Adipocyte (in vitro differentiated cells): ENCODE results near the gene ZSWIM5.
A peak's percentile ranks its signal among the peaks of the same experiment; 100 is the strongest.
"Not testable (repeated sequence)": the region's sequence is repeated elsewhere in the genome, so short reads cannot be mapped to it uniquely, and the experiment has no call there.

Source experiments
- DNase-seq: peaks from one replicate; pipeline ENCODE4 v3.0.0-alpha.2; 2015; ENCODE audit warnings: low read depth
- H3K27me3 ChIP-seq: replicated peaks from 2 replicates; pipeline ENCODE4 v1.7.0; 2013; ENCODE audit warnings: mild to moderate bottlenecking, low read length, moderate library complexity; ENCODE audit not compliant: control insufficient read depth, insufficient read depth
- H3K36me3 ChIP-seq: 2 replicates; pipeline ENCODE4 v1.7.0; 2013; ENCODE audit warnings: low read length, mild to moderate bottlenecking, moderate library complexity; ENCODE audit not compliant: control insufficient read depth, insufficient read depth, severe bottlenecking
- H3K4me1 ChIP-seq: 2 replicates; pipeline ENCODE4 v1.7.0; 2013; ENCODE audit warnings: mild to moderate bottlenecking, low read length, moderate library complexity; ENCODE audit not compliant: control insufficient read depth, insufficient read depth
- H3K4me3 ChIP-seq: 2 replicates; pipeline ENCODE4 v1.7.0; 2013; ENCODE audit warnings: mild to moderate bottlenecking, low read length, moderate library complexity
- H3K9ac ChIP-seq: 2 replicates; pipeline ENCODE4 v1.7.0; 2013; ENCODE audit warnings: mild to moderate bottlenecking, low read length, moderate library complexity
- H3K9me3 ChIP-seq: 2 replicates; pipeline ENCODE4 v1.7.0; 2013; ENCODE audit warnings: mild to moderate bottlenecking, low read length, moderate library complexity; ENCODE audit not compliant: control insufficient read depth

The ZSWIM5 gene

GRCh38 chr1:45205910-45206721, at the start of gene ZSWIM5:
Gene ZSWIM5 (minus strand): TSS chr1:45206605. CDS start chr1:45206350, 255 bp downstream.
- Histone ChIP-seq H3K9ac (peak within 1 kb of the TSS; percentile 62), H3K4me1 (peaks cover 12% of the 10 kb centered on the region), H3K36me3 (no peaks in the 10 kb centered on the region), H3K27me3 (no peaks in the 10 kb centered on the region), H3K4me3 (peak within 1 kb of the TSS; percentile 86), H3K9me3 (no peaks in the 10 kb centered on the region)
- DNase-seq: peak; percentile 86

GRCh38 chr1:45254490-45254889, 48.1 kb upstream of the ZSWIM5 start:
- DNase-seq: no peak
- peaks cover 13% of the 10 kb centered on the region for H3K9me3 ChIP-seq
- H3K4me3 ChIP-seq: no peak overlapping the region
- H3K4me1 ChIP-seq: no peaks in the 10 kb centered on the region
- H3K36me3 ChIP-seq: no peaks in the 10 kb centered on the region
- H3K27me3 ChIP-seq: no peaks in the 10 kb centered on the region
- no peak overlapping the region for H3K9ac ChIP-seq

GRCh38 chr1:45250544-45250943, 44.1 kb upstream of the ZSWIM5 start:
- Histone ChIP-seq H3K4me1 (no peaks in the 10 kb centered on the region), H3K9me3 (no peaks in the 10 kb centered on the region), H3K27me3 (no peaks in the 10 kb centered on the region), H3K36me3 (no peaks in the 10 kb centered on the region), H3K4me3 (no peak overlapping the region), H3K9ac (no peak overlapping the region)
- no peak for DNase-seq

GRCh38 chr1:45248004-45248403, 41.6 kb upstream of the ZSWIM5 start:
- not testable (repeated sequence) for H3K36me3 ChIP-seq, DNase-seq, H3K27me3 ChIP-seq, H3K9ac ChIP-seq, H3K4me3 ChIP-seq, H3K4me1 ChIP-seq, H3K9me3 ChIP-seq

DNA sequence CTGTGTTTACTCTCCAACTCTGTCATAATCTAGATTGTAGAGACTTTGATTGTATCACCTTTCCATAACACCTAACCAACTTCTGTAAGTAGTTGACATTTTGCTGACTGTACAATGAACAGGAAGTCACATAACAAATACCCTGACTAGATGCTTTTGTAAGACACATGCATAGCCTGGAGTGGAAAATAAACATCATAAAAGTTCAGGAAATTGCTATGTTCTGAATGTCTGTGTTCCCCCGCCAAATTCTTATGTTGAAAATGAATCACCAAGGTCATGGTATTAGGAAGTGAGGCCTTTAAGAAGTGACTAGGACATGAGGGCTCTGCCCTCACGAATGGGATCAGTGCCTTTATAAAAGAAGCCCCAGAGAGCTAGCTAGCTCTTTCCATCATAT, 40.4 kb upstream of the ZSWIM5 start:
- Histone ChIP-seq H3K27me3 (no peaks in the 10 kb centered on the region), H3K9me3 (peaks cover 4% of the 10 kb centered on the region), H3K9ac (no peak overlapping the region), H3K4me3 (no peak overlapping the region), H3K36me3 (no peaks in the 10 kb centered on the region), H3K4me1 (no peaks in the 10 kb centered on the region)
- DNase-seq: peak; percentile 76

GRCh38 chr1:45246359-45246758, 40.0 kb upstream of the ZSWIM5 start:
- not testable (repeated sequence) for DNase-seq, H3K4me3 ChIP-seq, H3K9ac ChIP-seq, H3K9me3 ChIP-seq, H3K4me1 ChIP-seq, H3K36me3 ChIP-seq, H3K27me3 ChIP-seq

- H3K4me1 ChIP-seq: no peaks in the 10 kb centered on the region
- no peak for DNase-seq
- H3K9me3 ChIP-seq: peaks cover 4% of the 10 kb centered on the region
- no peak overlapping the region for H3K9ac ChIP-seq
- no peak overlapping the region for H3K4me3 ChIP-seq
- no peaks in the 10 kb centered on the region for H3K36me3 ChIP-seq
- no peaks in the 10 kb centered on the region for H3K27me3 ChIP-seq
Measured at GRCh38 chr1:45244660-45245059, 38.3 kb upstream of the ZSWIM5 start.

- Histone ChIP-seq H3K9me3 (peaks cover 4% of the 10 kb centered on the region), H3K36me3 (no peaks in the 10 kb centered on the region), H3K4me1 (no peaks in the 10 kb centered on the region), H3K9ac (no peak overlapping the region), H3K27me3 (no peaks in the 10 kb centered on the region), H3K4me3 (no peak overlapping the region)
- peak; percentile 19 for DNase-seq
Measured at GRCh38 chr1:45243476-45244343, 37.3 kb upstream of the ZSWIM5 start.

DNA sequence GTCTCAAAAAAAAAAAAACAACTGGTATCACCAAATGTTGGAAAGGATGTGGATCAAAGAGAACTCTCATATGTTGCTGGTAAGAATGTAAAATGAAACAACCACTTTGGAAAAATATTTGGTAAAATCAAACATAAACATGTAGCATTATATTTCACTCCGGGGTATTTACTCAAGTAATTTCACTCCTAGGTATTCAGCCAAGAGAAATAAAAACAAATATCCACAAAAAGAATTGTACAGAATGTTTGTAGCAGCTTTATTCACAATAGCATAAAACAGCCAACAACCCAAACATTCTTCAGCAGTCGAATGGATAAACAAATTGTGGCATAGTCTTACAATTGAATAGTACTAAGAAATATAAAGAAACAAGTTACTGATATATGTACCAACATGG, 32.4 kb upstream of the ZSWIM5 start:
- H3K27me3 ChIP-seq: no peaks in the 10 kb centered on the region
- no peaks in the 10 kb centered on the region for H3K4me1 ChIP-seq
- no peak overlapping the region for H3K9ac ChIP-seq
- H3K9me3 ChIP-seq: peaks cover 21% of the 10 kb centered on the region
- H3K4me3 ChIP-seq: no peak overlapping the region
- DNase-seq: peak; percentile 72
- no peaks in the 10 kb centered on the region for H3K36me3 ChIP-seq

GRCh38 chr1:45236136-45236535, 29.7 kb upstream of the ZSWIM5 start:
- Histone ChIP-seq H3K4me3 (no peak overlapping the region), H3K9me3 (peaks cover 17% of the 10 kb centered on the region), H3K36me3 (no peaks in the 10 kb centered on the region), H3K9ac (no peak overlapping the region), H3K4me1 (no peaks in the 10 kb centered on the region), H3K27me3 (no peaks in the 10 kb centered on the region)
- DNase-seq: no peak

GRCh38 chr1:45230537-45230936, 24.1 kb upstream of the ZSWIM5 start:
- no peak for DNase-seq
- Histone ChIP-seq H3K27me3 (no peaks in the 10 kb centered on the region), H3K4me1 (no peaks in the 10 kb centered on the region)

More at GRCh38 chr1:45230537-45230936, 24.1 kb upstream of the ZSWIM5 start:
- no peak overlapping the region for H3K9ac ChIP-seq
- H3K4me3 ChIP-seq: no peak overlapping the region
- no peaks in the 10 kb centered on the region for H3K36me3 ChIP-seq
- peaks cover 5% of the 10 kb centered on the region for H3K9me3 ChIP-seq
